ENCODE results near the gene TMX4.

GRCh38 chr20:8033151-8033841 lies 13.7 kb upstream of the TMX4 start:
- TF ChIP-seq EZH2phosphoT487 (IDR thresholded peaks at IDR 0.05; ENCODE audit: borderline replicate concordance) = no peak
- TF ChIP-seq CTCF (conservative IDR thresholded peaks at IDR 0.05; ENCODE audit: low read length) = no peak

All from Loucy (cell line).